Adipose tissue (tissue), 3 donors: ENCODE data around the gene PRSS56. TPM values are rescaled to one million over a fixed set of nuclear protein-coding genes. Genes with fewer than 3 reads are reported as not detected.

ENCODE experiments used
- polyA plus RNA-seq, 3 donors: library from polyadenylated mRNA; stranded (reverse); fragments of 200-250 nt; gene quantifications; one replicate each; pipeline ENCODE4 v1.2.3, GENCODE V29; 2013
- donor health status: healthy with polysubstance abuse.
- donor health status: Bipolar disorder and iron deficiency.
- donor health status: healthy.

Gene PRSS56
- polyA plus RNA-seq, 3 donors: not detected

Other genes starting within 250 kb of the PRSS56 start
- gene ALPP, start 141.6 kb upstream of the PRSS56 start, polyA plus RNA-seq: not detected
- gene ALPG, start 113.5 kb upstream of the PRSS56 start, polyA plus RNA-seq: not detected
- under 1 TPM in 2 of 3 donors, not detected in 1; 0.02 to 0.03 TPM for gene ALPI, start 64.2 kb upstream of the PRSS56 start, polyA plus RNA-seq
- 1 to 10 TPM in 1 of 3 donors, under 1 TPM in 2; 0.56 to 1.3 (median 0.68) TPM for gene ECEL1, start 32.6 kb upstream of the PRSS56 start, polyA plus RNA-seq
- under 1 TPM in 1 of 3 donors, not detected in 2; 0.03 TPM for gene CHRND, start 5.8 kb downstream of the PRSS56 start, polyA plus RNA-seq
- not detected for gene CHRNG, start 19.3 kb downstream of the PRSS56 start, polyA plus RNA-seq
- 1 to 10 TPM; 1.2 to 1.4 (median 1.3) TPM for gene TIGD1, start 30.2 kb downstream of the PRSS56 start, polyA plus RNA-seq
- 10 to 100 TPM; 42.4 to 60.2 (median 44.0) TPM for gene EIF4E2, start 30.3 kb downstream of the PRSS56 start, polyA plus RNA-seq
- gene EFHD1, start 113.2 kb downstream of the PRSS56 start, polyA plus RNA-seq: 10 to 100 TPM in 2 of 3 donors, 1 to 10 TPM in 1; 2.6 to 59.5 (median 18.9) TPM
- 10 to 100 TPM; 14.6 to 23.6 (median 17.0) TPM for gene GIGYF2, start 176.9 kb downstream of the PRSS56 start, polyA plus RNA-seq